HG03575 (cell line): Measurements from ENCODE around the gene NBAS.

Experiments
- ATAC-seq: cut with Tn5 transposase; IDR thresholded peaks from one replicate; pipeline ENCODE4 v1.9.1; 2021; ENCODE audit not compliant: unreplicated experiment, insufficient number of reproducible peaks, low FRiP score; ENCODE audit errors: extremely low read depth

NBAS gene

GRCh38 chr2:15173501-15173900 is 387.6 kb downstream of the NBAS start:
- no peak for ATAC-seq

DNA sequence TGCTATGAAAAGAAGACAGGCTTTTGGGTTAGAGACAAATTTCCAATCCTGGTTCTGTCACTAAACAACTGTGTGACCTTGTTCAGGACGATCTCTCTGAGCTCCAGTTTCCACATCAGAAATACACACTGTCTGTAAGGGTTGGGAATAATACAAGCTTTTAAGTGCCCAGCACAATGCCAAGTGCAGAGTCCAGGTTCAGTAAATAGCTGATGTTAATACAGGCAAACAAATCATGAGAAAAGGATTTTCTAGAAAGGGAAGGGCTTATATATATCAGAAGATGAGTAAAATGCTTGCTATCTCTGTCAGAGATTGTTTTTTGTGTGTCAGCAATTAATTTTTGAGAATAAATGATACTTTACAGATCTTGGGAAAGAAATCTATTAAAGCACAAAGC is 388.3 kb downstream of the NBAS start:
- ATAC-seq: no peak

- ATAC-seq: no peak
Observed at GRCh38 chr2:15170070-15170775, 390.9 kb downstream of the NBAS start.

DNA sequence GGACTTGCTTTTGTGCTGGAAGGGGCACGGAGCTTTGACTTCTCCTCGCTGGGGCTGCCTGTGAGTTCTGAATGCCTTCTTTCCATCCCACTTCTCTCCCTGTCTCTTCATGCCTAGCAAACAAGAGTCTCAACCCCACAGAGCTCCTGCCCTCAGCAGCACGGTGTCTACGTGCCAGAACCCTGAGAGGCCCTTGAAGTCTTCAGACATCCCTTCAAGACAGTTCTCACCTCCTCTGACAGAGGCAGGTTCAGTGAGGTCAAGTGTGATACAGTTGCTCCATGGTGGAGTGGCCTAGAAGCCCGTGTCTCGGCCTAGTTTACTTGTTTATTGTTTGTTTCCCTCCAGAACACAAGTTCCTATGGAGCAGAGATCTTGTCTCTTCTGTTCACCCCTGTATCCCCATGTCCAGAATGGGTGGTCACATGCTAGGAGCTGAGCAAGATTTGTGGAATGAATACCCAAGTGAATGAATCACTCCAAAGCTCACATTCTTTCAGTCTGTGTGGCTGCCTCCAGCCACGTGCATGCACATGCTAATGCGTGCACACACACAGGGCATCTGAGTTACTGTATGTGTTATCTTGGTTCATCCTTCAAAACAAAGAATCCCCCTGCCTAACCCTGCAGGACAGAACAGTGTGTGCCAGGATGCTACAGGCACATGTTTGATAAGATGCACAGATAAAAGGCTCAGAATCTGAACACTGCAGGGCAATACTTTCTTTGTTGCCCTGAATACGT is 391.6 kb downstream of the NBAS start:
- ATAC-seq: no peak

DNA sequence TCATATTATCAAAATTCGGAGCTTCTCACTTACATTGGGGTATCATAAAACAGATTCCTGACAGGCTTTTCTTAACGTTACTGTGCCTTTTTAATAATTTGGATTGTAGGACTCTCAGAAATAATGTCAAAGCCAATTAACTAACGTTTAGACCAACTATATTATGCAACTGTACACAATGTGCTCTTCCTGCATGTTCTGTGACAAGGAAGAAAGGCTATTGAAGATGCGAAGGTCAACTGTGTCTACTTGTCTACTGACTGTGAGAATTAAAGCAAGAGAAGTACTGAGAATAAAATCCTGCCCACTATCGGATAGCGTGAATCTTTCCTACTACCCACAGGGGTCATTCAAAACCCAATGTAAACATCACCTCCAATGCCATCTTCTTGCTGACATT is 393.0 kb downstream of the NBAS start:
- ATAC-seq: no peak

DNA sequence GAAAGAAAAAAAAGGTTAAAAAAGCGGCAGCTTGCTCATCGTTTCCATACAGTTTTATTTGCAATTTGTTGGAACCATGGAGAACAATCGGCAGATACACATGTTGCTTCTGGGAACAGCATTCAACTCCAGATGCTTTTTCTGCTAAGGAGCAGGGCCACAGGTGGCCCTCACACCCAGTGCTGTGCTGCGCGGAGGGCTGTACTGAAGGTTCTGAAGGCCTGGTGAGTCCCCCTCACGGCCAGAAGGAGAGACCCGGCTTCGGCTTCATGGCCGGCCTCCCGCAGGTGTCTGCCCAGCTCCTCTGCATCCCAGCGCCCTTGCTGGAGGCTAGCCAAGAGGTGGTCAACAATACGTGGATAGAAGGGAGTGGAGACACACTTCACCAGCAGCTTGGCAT is 394.3 kb downstream of the NBAS start:
- no peak for ATAC-seq

GRCh38 chr2:15163326-15163725 is 397.8 kb downstream of the NBAS start:
- ATAC-seq: no peak

GRCh38 chr2:15162620-15163019 is 398.5 kb downstream of the NBAS start:
- ATAC-seq: no peak

DNA sequence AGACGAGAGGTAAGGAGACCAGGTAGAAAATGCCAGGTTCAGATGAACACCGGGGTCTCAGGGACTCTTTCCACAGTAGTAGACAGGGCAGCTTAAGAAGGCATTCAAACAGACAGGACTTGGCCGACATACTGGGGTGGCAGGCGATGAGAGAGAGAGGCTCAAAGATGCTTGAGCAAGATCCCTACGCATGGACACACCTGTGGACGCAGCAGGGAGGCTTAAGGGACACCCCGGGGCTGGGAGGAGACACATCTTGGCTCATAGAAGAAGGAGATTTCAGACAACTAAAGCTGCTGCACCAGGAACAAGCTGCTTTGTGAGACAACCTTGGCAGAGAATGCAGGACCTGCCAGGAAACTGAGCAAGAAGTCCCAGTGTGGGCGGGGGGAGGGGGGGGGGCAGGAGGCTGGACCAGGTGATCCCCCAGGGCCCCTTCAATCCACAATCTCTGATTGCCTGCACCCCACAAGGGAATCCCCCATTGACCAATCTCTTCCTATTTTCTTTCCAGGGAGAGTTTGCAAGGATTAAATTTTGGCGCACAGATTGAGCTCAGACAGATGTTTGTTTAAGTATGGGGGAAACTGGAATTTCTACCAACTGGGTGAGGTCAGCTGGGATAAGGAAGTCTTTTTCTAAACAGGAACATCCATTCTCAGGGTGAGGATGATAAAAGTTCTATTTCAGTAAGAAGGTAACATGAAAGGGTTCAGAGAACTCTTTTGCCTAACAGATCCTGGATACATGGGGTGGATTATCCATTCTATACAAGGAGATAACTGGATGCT is 400.7 kb downstream of the NBAS start:
- no peak for ATAC-seq

- ATAC-seq: no peak
Observed at GRCh38 chr2:15159751-15160177, 401.4 kb downstream of the NBAS start.

DNA sequence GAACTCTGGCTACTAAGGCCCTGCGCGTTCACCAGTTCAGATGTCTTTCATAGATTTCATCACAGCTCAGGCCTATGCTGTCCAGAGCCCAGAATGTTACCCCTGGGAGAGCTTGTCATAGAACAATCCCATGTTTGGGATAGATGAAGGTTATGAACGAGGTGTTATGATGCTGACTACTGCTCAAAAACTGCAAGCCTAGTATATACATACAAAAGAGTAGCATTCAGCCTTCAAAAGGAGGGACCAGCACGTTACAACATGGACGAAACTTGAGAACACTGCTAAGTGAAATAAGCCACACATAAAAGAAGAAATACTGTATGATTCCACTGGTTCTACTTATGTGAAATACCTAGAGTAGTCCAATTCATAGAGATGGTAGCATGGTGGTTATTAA is 401.9 kb downstream of the NBAS start:
- no peak for ATAC-seq

DNA sequence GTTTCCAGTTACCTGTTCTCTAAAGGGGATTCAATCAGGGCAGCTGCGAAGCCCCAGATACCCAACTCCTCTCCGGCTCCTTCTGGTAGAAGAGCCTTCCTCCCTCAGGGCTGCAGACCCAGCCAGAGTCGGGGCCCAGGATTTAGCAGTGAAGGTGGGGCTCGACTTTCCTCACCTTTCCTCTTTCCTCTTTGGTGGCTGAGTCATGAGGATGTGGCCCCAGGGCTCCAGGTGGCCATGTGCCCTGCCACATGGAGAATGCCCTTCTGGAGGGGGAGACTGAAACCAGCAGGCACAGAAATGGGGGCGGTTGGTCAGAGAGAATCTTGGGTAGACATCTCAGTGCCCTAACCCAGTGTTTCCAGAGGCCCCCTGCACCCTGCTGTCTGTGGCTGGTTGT is 402.6 kb downstream of the NBAS start:
- no peak for ATAC-seq

DNA sequence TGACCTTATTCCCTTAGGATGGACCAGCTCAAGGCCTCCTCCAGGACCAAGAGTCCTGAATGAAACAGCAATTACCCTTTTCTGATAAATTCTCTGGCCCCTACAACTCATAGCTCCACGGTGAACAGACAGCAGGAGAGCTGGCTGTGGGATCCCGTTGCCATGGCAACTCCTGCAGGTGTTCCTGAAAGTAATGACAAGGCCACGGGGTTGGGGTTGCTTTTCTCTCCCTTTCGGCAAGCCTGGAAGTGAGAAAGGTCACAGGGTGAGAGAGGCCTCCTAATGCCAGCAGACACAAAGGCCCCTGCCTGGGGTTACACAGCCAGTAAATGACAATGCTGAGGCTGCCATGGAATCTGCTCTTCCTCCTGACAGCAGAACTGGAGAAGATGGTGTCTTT is 403.0 kb downstream of the NBAS start:
- no peak for ATAC-seq

GRCh38 chr2:15155959-15156574 is 405.1 kb downstream of the NBAS start:
- ATAC-seq: no peak

DNA sequence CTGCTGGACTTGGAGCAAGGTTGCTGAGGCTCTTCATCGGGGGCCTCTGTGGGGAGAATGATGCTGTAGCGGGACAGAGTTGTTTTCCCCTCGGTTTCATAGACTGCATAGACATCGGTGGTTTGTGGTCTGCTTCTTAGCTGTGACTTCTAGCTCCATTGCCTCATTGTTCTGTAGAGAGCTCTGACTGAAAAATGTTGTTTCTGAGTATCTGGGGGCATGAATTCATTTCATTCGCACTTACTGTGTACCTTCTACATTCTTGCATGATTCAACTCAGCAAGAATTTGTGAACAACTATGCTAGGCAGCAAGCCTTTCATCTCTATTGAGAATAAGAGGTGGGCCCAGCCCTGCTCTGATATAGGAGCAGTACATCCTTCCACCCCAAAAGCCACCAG is 406.8 kb downstream of the NBAS start:
- ATAC-seq: no peak

- no peak for ATAC-seq
Observed at GRCh38 chr2:15152382-15152781, 408.8 kb downstream of the NBAS start.

DNA sequence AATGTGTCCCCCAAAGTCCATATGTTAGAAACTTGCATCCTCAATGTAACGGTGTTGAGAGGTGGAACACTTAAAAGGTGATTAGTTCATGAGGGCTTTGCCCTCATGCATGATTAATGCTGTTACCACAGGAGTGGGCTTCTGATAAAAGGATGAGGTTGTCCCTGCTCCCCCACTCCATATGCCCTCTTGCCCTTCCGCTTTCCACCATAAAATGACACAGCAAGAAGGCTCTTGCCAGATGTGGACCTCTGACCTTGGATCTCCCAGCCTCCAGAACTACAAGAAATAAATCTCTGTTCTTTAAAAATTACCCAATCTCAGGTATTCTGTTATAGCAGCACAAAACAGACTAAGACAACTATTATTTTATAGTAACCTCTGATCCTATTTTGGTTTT is 412.1 kb downstream of the NBAS start:
- no peak for ATAC-seq

- ATAC-seq: no peak
Observed at GRCh38 chr2:15147591-15147990, 413.5 kb downstream of the NBAS start.

- ATAC-seq: no peak
Observed at GRCh38 chr2:15146960-15147359, 414.2 kb downstream of the NBAS start.

- ATAC-seq: no peak
Observed at GRCh38 chr2:15145919-15146318, 415.2 kb downstream of the NBAS start.
